GM06990 (cell line): ENCODE results near the gene PRKG2.
A peak's percentile ranks its signal among the peaks of the same experiment; 100 is the strongest.

Experiments used
- DNase-seq: peaks from one replicate; pipeline ENCODE4 v3.0.0-alpha.2; 2011; ENCODE audit not compliant: insufficient read length; ENCODE audit errors: extremely low read depth
- H3K27me3 ChIP-seq: replicated peaks from 2 replicates; pipeline ENCODE4 v1.6.0; 2011; ENCODE audit warnings: low read length; ENCODE audit not compliant: control insufficient read depth, insufficient read depth
- H3K36me3 ChIP-seq: 2 replicates; pipeline ENCODE4 v1.5.1; 2011; ENCODE audit warnings: low read length; ENCODE audit not compliant: control insufficient read depth, insufficient read depth
- H3K4me3 ChIP-seq: replicated peaks from 2 replicates; pipeline ENCODE4 v1.5.1; 2011; ENCODE audit warnings: low read depth, mild to moderate bottlenecking, control low read depth, low read length
- TF ChIP-seq, protein P1 (sequence below): IDR thresholded peaks from 2 replicates; pipeline ENCODE4 v1.5.1; 2011; ENCODE audit warnings: low read length, control low read depth, mild to moderate bottlenecking, inconsistent platforms; ENCODE audit not compliant: insufficient read depth, poor library complexity, severe bottlenecking

Gene PRKG2

DNA sequence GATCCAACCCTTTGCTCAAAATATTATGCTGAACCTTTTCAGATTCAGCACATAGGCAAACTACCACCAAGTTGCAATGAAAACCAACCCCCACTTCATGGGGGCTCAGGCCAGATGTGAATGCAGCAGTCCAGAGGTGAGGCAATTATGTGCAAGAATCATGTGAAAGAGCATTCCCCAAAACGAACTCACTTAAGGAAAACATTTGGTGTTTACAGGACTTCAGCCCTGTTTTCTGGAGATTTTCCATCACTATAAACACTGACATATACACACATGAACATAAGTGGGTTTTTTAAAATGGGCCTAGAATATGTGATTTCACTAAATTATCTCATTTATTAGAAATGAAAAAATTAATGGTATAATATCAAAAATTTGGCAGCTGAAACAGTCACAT lies 153.0 kb downstream of the PRKG2 start:
- no peaks in the 10 kb centered on the region for H3K36me3 ChIP-seq
- DNase-seq = no peak
- H3K4me3 ChIP-seq = no peak overlapping the region
- H3K27me3 ChIP-seq = no peaks in the 10 kb centered on the region; the same call in 1 of the 2 replicates
- TF ChIP-seq, protein P1, sequence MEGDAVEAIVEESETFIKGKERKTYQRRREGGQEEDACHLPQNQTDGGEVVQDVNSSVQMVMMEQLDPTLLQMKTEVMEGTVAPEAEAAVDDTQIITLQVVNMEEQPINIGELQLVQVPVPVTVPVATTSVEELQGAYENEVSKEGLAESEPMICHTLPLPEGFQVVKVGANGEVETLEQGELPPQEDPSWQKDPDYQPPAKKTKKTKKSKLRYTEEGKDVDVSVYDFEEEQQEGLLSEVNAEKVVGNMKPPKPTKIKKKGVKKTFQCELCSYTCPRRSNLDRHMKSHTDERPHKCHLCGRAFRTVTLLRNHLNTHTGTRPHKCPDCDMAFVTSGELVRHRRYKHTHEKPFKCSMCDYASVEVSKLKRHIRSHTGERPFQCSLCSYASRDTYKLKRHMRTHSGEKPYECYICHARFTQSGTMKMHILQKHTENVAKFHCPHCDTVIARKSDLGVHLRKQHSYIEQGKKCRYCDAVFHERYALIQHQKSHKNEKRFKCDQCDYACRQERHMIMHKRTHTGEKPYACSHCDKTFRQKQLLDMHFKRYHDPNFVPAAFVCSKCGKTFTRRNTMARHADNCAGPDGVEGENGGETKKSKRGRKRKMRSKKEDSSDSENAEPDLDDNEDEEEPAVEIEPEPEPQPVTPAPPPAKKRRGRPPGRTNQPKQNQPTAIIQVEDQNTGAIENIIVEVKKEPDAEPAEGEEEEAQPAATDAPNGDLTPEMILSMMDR = no peak

GRCh38 chr4:81061344-81061730 lies 153.7 kb downstream of the PRKG2 start:
- no peaks in the 10 kb centered on the region; the same call in 1 of the 2 replicates for H3K27me3 ChIP-seq
- TF ChIP-seq, protein P1 = no peak
- no peak for DNase-seq
- no peak overlapping the region for H3K4me3 ChIP-seq
- no peaks in the 10 kb centered on the region for H3K36me3 ChIP-seq

DNA sequence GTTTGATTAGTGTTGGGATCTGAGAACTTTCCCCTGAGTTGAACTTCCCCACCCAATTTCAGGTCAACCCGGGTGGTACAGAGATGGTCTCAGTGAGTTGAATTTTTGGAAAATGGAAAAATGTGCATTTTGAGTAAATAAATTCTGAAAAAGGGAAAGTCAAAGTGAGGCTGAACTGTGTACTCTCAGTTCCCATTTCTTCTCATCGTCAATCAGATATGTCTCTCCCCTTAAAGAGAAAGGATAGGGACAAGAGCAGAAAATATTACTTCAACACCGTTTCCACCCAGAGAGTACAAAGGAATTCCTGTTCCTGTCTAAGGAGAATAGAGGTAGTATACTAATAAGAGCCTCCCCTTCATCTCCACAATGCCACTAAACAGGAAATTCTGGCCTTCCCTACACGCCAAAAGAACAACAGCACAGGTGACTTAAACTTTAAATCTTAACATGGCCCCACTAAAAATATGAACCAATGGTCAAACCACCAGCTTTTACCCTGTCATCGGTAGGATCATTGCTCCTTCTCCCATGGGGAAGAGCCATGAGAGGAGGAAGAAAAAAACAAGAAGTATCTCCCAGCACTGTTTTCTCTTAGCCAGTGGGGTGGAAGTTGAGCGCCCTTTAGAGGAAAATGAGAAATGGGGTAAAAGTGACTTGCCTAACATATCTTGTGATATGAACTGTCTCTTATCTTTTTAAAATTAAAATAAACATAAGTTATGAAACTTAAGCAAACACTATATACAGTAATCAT lies 154.3 kb downstream of the PRKG2 start:
- no peak for DNase-seq
- Histone ChIP-seq H3K27me3 (no peaks in the 10 kb centered on the region; the same call in 1 of the 2 replicates), H3K4me3 (no peak overlapping the region), H3K36me3 (no peaks in the 10 kb centered on the region)
- TF ChIP-seq, protein P1 = no peak

DNA sequence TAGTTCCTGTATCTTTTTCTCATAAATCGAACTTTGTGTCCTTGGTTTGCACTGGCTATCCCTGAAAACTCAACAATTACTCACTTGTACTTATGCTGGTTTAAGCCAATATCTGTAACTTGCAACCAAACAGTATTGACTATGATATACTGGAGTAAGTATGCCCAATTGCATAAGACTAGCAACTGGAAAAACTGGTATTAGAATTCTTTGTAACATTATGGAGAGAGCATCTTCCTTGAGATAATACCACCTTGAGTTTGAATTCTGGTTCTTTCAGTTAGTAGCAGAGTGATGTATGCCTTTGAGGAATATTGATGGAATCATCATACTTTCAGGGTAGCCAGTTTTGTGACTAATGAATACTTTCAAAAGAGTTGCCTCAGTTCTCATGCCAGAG lies 156.4 kb downstream of the PRKG2 start:
- Histone ChIP-seq H3K4me3 (no peak overlapping the region), H3K27me3 (no peaks in the 10 kb centered on the region), H3K36me3 (no peaks in the 10 kb centered on the region)
- TF ChIP-seq, protein P1 = no peak
- DNase-seq = no peak

DNA sequence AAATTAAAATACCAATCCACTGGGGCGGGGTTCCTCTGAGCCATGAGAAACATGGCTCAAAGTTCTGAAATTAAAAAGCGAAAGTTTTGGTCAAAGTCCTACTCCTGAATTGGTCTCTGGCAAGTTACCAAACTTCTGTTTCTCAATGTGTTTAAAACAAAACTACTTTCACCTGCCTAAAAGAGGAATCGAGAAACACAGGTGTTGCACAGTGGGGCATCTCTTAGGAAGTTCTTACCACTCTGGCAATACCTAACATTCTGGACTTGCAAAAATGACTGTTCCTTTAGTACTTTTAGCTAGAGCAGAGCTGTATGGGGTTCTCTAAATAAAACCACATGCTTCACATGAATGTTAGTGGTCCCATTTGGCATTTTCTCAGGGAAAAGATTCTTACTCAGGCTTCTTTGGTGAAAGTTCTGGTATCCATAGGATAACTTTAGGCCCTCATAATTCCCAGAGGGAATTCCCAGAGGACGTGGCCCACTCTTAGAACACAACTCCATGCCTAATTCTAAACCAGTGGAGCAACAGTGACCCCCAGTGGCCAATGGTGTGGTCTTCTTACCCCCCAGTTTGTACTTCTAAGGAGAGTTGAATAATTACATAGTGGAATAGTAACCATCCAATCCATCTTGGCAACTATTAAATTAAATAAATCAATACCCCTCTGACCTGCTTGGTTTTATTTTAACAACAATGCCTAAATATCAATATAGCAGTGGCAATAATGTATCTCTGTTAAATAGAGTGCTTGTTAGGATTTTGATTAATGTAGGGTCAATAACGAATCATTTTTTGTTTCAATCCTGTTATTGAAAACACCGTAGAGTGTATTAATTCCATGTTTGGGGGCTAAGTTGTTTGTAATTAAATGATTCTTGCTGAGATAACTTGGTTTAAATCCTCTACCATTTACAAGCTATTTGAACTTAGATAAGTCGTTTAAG lies 162.6 kb downstream of the PRKG2 start:
- Histone ChIP-seq H3K4me3 (no peak overlapping the region), H3K36me3 (no peaks in the 10 kb centered on the region), H3K27me3 (no peaks in the 10 kb centered on the region; the same call in 1 of the 2 replicates)
- peak; percentile 88 for DNase-seq
- TF ChIP-seq, protein P1 = peak; percentile 65
